ENCODE results near the gene CCT2. TPM values are rescaled to one million over a fixed set of nuclear protein-coding genes. Genes with fewer than 3 reads are reported as not detected.
"Not testable (repeated sequence)": the region's sequence is repeated elsewhere in the genome, so short reads cannot be mapped to it uniquely, and the experiment has no call there.

CCT2 gene
- total RNA-seq, 1 donor from 2014 or later = 262 TPM

DNA sequence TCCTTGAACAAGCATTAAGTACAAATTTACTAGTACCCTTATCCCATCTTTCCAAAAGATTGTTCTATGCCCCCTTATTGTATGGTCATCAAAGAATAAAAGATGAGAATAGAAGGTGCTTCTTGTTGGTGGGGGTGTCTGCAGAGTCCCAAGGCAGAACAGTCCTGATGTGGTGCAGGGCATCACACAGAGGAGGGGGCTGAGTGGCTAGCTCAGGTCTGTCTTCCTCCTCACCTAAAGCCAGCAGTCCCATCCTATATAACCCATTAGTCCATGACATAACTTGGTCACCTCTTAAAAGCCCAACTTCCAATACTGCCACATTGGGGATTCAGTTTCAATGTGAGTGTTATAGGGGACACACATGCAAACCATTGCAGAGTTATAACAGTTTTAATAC lies 15.5 kb downstream of the CCT2 start:
- no peaks in the 10 kb centered on the region for H3K79me2 ChIP-seq (ENCODE audit: insufficient read depth, low read length)
- Mint-ChIP-seq H3K36me3 (ENCODE audit: low read depth, unreplicated experiment) (peaks cover 25% of the 10 kb centered on the region), H3K4me3 (ENCODE audit: unreplicated experiment) (no peak overlapping the region), H3K4me1 (ENCODE audit: low read depth, unreplicated experiment) (no peaks in the 10 kb centered on the region), H3K27ac (ENCODE audit: unreplicated experiment) (no peak overlapping the region), H3K9me3 (ENCODE audit: unreplicated experiment) (no peaks in the 10 kb centered on the region), H3K27me3 (ENCODE audit: low read depth, unreplicated experiment) (no peaks in the 10 kb centered on the region)
- no peak overlapping the region for H3K9ac ChIP-seq (ENCODE audit: low read length)
- H4K20me1 ChIP-seq (ENCODE audit: insufficient read depth, low read length) = peaks cover 27% of the 10 kb centered on the region
- no peaks in the 10 kb centered on the region for H3K4me1 ChIP-seq (ENCODE audit: insufficient read depth, low read length)
- no peak overlapping the region for H3K27ac ChIP-seq (ENCODE audit: low read depth, low read length)
- DNase-seq (ENCODE audit: low read depth) (no peak), FAIRE-seq (no peak)
- no peaks in the 10 kb centered on the region for H3K9me3 ChIP-seq (ENCODE audit: insufficient read depth, low read depth, low read length)
- no peak overlapping the region for H3K4me3 ChIP-seq (ENCODE audit: insufficient read depth, low read depth, low read length)
- H3K27me3 ChIP-seq (ENCODE audit: insufficient read depth, low read length) = no peaks in the 10 kb centered on the region
- peaks cover 60% of the 10 kb centered on the region for H3K36me3 ChIP-seq (ENCODE audit: insufficient read depth, low read length)
- H3K4me2 ChIP-seq (ENCODE audit: low read length) = no peak overlapping the region
- no peak for TF ChIP-seq EZH2 (IDR thresholded peaks at IDR 0.05; ENCODE audit: insufficient read depth, low read length)
- no peak for TF ChIP-seq CTCF (IDR thresholded peaks at IDR 0.05; ENCODE audit: insufficient read depth, low read depth, low read length)
- H2AFZ ChIP-seq (ENCODE audit: low read depth, low read length) = no peak overlapping the region

GRCh38 chr12:69601962-69602685 lies 16.9 kb downstream of the CCT2 start:
- Histone ChIP-seq H3K4me1 (ENCODE audit: insufficient read depth, low read length) (no peaks in the 10 kb centered on the region), H3K27ac (ENCODE audit: low read depth, low read length) (no peak overlapping the region), H2AFZ (ENCODE audit: low read depth, low read length) (no peak overlapping the region), H3K27me3 (ENCODE audit: insufficient read depth, low read length) (no peaks in the 10 kb centered on the region), H3K9me3 (ENCODE audit: insufficient read depth, low read depth, low read length) (no peaks in the 10 kb centered on the region), H4K20me1 (ENCODE audit: insufficient read depth, low read length) (peaks cover 16% of the 10 kb centered on the region), H3K79me2 (ENCODE audit: insufficient read depth, low read length) (no peaks in the 10 kb centered on the region), H3K9ac (ENCODE audit: low read length) (no peak overlapping the region), H3K36me3 (ENCODE audit: insufficient read depth, low read length) (peaks cover 48% of the 10 kb centered on the region), H3K4me3 (ENCODE audit: insufficient read depth, low read depth, low read length) (no peak overlapping the region), H3K4me2 (ENCODE audit: low read length) (no peak overlapping the region)
- Mint-ChIP-seq H3K4me1 (ENCODE audit: low read depth, unreplicated experiment) (no peaks in the 10 kb centered on the region), H3K27ac (ENCODE audit: unreplicated experiment) (no peak overlapping the region), H3K9me3 (ENCODE audit: unreplicated experiment) (no peaks in the 10 kb centered on the region), H3K27me3 (ENCODE audit: low read depth, unreplicated experiment) (no peaks in the 10 kb centered on the region), H3K36me3 (ENCODE audit: low read depth, unreplicated experiment) (peaks cover 23% of the 10 kb centered on the region), H3K4me3 (ENCODE audit: unreplicated experiment) (no peak overlapping the region)
- TF ChIP-seq CTCF (IDR thresholded peaks at IDR 0.05; ENCODE audit: insufficient read depth, low read depth, low read length) = no peak
- no peak for TF ChIP-seq EZH2 (IDR thresholded peaks at IDR 0.05; ENCODE audit: insufficient read depth, low read length)
- no peak for FAIRE-seq
- DNase-seq (ENCODE audit: low read depth) = no peak

GRCh38 chr12:69602954-69603353 lies 17.7 kb downstream of the CCT2 start:
- Mint-ChIP-seq H3K27me3 (ENCODE audit: low read depth, unreplicated experiment) (no peaks in the 10 kb centered on the region), H3K27ac (ENCODE audit: unreplicated experiment) (no peak overlapping the region), H3K9me3 (ENCODE audit: unreplicated experiment) (no peaks in the 10 kb centered on the region), H3K4me1 (ENCODE audit: low read depth, unreplicated experiment) (no peaks in the 10 kb centered on the region), H3K36me3 (ENCODE audit: low read depth, unreplicated experiment) (peaks cover 21% of the 10 kb centered on the region), H3K4me3 (ENCODE audit: unreplicated experiment) (no peak overlapping the region)
- H3K9ac ChIP-seq (ENCODE audit: low read length) = no peak overlapping the region
- TF ChIP-seq EZH2 (IDR thresholded peaks at IDR 0.05; ENCODE audit: insufficient read depth, low read length) = no peak
- no peak for TF ChIP-seq CTCF (IDR thresholded peaks at IDR 0.05; ENCODE audit: insufficient read depth, low read depth, low read length)
- no peaks in the 10 kb centered on the region for H3K27me3 ChIP-seq (ENCODE audit: insufficient read depth, low read length)
- DNase-seq (ENCODE audit: low read depth) (no peak), FAIRE-seq (no peak)
- H3K27ac ChIP-seq (ENCODE audit: low read depth, low read length) = no peak overlapping the region
- no peak overlapping the region for H2AFZ ChIP-seq (ENCODE audit: low read depth, low read length)
- no peaks in the 10 kb centered on the region for H3K4me1 ChIP-seq (ENCODE audit: insufficient read depth, low read length)
- H4K20me1 ChIP-seq (ENCODE audit: insufficient read depth, low read length) = peaks cover 12% of the 10 kb centered on the region
- no peaks in the 10 kb centered on the region for H3K79me2 ChIP-seq (ENCODE audit: insufficient read depth, low read length)
- H3K4me3 ChIP-seq (ENCODE audit: insufficient read depth, low read depth, low read length) = no peak overlapping the region
- no peaks in the 10 kb centered on the region for H3K9me3 ChIP-seq (ENCODE audit: insufficient read depth, low read depth, low read length)
- no peak overlapping the region for H3K4me2 ChIP-seq (ENCODE audit: low read length)
- H3K36me3 ChIP-seq (ENCODE audit: insufficient read depth, low read length) = peaks cover 40% of the 10 kb centered on the region

- H3K27me3 Mint-ChIP-seq (ENCODE audit: low read depth, unreplicated experiment); H3K4me3 ChIP-seq (ENCODE audit: insufficient read depth, low read depth, low read length); H3K4me3 Mint-ChIP-seq (ENCODE audit: unreplicated experiment); H3K9me3 ChIP-seq (ENCODE audit: insufficient read depth, low read depth, low read length); H3K4me2 ChIP-seq (ENCODE audit: low read length); DNase-seq (ENCODE audit: low read depth); H3K4me1 ChIP-seq (ENCODE audit: insufficient read depth, low read length); H3K27ac Mint-ChIP-seq (ENCODE audit: unreplicated experiment); H3K9me3 Mint-ChIP-seq (ENCODE audit: unreplicated experiment); H3K27me3 ChIP-seq (ENCODE audit: insufficient read depth, low read length); H2AFZ ChIP-seq (ENCODE audit: low read depth, low read length); H3K27ac ChIP-seq (ENCODE audit: low read depth, low read length); H3K4me1 Mint-ChIP-seq (ENCODE audit: low read depth, unreplicated experiment); H3K79me2 ChIP-seq (ENCODE audit: insufficient read depth, low read length); H3K9ac ChIP-seq (ENCODE audit: low read length); FAIRE-seq: not testable (repeated sequence)
- peaks cover 12% of the 10 kb centered on the region for H4K20me1 ChIP-seq (ENCODE audit: insufficient read depth, low read length)
- peaks cover 16% of the 10 kb centered on the region for H3K36me3 Mint-ChIP-seq (ENCODE audit: low read depth, unreplicated experiment)
- peaks cover 34% of the 10 kb centered on the region for H3K36me3 ChIP-seq (ENCODE audit: insufficient read depth, low read length)
These were observed 18.3 kb downstream of the CCT2 start for GRCh38 chr12:69603556-69603955.

Measured in astrocyte (in vitro differentiated cells and primary cell).